Neural cell (in vitro differentiated cells): ENCODE data around the gene NELFE.
"Not testable (repeated sequence)": the region's sequence is repeated elsewhere in the genome, so short reads cannot be mapped to it uniquely, and the experiment has no call there.

Experiments
- CTCF ChIP-seq: fragments of 450-650 bp; IDR thresholded peaks from 2 replicates; pipeline ENCODE4 v1.5.1; 2014; ENCODE audit warnings: antibody characterized with exemption, mild to moderate bottlenecking, moderate library complexity; ENCODE audit not compliant: poor library complexity, severe bottlenecking
- EZH2 ChIP-seq: fragments of 200-600, 300-800 bp; shearing (Covaris generic), sonication (generic); IDR thresholded peaks from 2 replicates; pipeline ENCODE4 v1.6.1; 2014; ENCODE audit warnings: antibody characterized with exemption, low read length, borderline replicate concordance, mild to moderate bottlenecking; ENCODE audit not compliant: insufficient read depth, poor library complexity, severe bottlenecking

- TF ChIP-seq EZH2, CTCF: not testable (repeated sequence)
Observed at GRCh38 chr6:32007086-32007485, 48.3 kb upstream of the NELFE start.
